ENCODE measurements around the gene CBX5.
"Not testable (repeated sequence)": the region's sequence is repeated elsewhere in the genome, so short reads cannot be mapped to it uniquely, and the experiment has no call there.

CBX5 gene

GRCh38 chr12:54294152-54294952 is 14.4 kb upstream of the CBX5 start:
- DNase-seq: peak; percentile 64

GRCh38 chr12:54292931-54293241 is 13.0 kb upstream of the CBX5 start:
- DNase-seq: no peak

GRCh38 chr12:54292083-54292930 is 12.4 kb upstream of the CBX5 start:
- no peak for DNase-seq

GRCh38 chr12:54287261-54288157 is 7.6 kb upstream of the CBX5 start:
- DNase-seq: no peak

GRCh38 chr12:54286042-54287030 is 6.4 kb upstream of the CBX5 start:
- no peak for DNase-seq

GRCh38 chr12:54285150-54286041 is 5.5 kb upstream of the CBX5 start:
- no peak for DNase-seq

GRCh38 chr12:54284070-54284780 is 4.3 kb upstream of the CBX5 start:
- not testable (repeated sequence) for DNase-seq

- DNase-seq: no peak
These were observed 3.1 kb upstream of the CBX5 start for GRCh38 chr12:54282949-54283593.

GRCh38 chr12:54281694-54282093 is 1.8 kb upstream of the CBX5 start:
- not testable (repeated sequence) for DNase-seq

- DNase-seq: not testable (repeated sequence)
These were observed 1.3 kb upstream of the CBX5 start for GRCh38 chr12:54281261-54281638.

- peak; percentile 85 for DNase-seq
These were observed 742 bp upstream of the CBX5 start, which contains the start of gene HNRNPA1 for GRCh38 chr12:54280468-54281260. Gene HNRNPA1 (plus strand): TSS chr12:54280726. CDS start chr12:54280808, 82 bp downstream.

GRCh38 chr12:54279227-54279631 is 693 bp downstream of the CBX5 start:
- DNase-seq: no peak

GRCh38 chr12:54277823-54278276 is 2.1 kb downstream of the CBX5 start:
- DNase-seq: no peak

- no peak for DNase-seq
These were observed 3.6 kb downstream of the CBX5 start for GRCh38 chr12:54276368-54276767.

GRCh38 chr12:54273981-54274380 is 5.9 kb downstream of the CBX5 start:
- no peak for DNase-seq

- DNase-seq: no peak
These were observed 7.7 kb downstream of the CBX5 start for GRCh38 chr12:54272214-54272613.

GRCh38 chr12:54270345-54270744 is 9.6 kb downstream of the CBX5 start:
- DNase-seq: no peak

GRCh38 chr12:54266852-54267251 is 13.1 kb downstream of the CBX5 start:
- no peak for DNase-seq
